OCI-LY7 (cell line): ENCODE data around the gene PLA2G4E.

Experiments used
- EZH2phosphoT487 ChIP-seq: fragments of 200-600 bp; sonication (generic); IDR thresholded peaks from 2 replicates; pipeline ENCODE4 v1.6.1; 2018; ENCODE audit warnings: low read depth, borderline replicate concordance, mild to moderate bottlenecking, mixed run types, antibody characterized with exemption, low read length, moderate library complexity, mixed read lengths
- TF ChIP-seq, protein P1 (sequence below): fragments of 200-600 bp; sonication (generic); conservative IDR thresholded peaks from 2 replicates; pipeline ENCODE4 v1.5.1; 2014; ENCODE audit warnings: mild to moderate bottlenecking, antibody characterized with exemption, low read length, moderate library complexity, mixed read lengths

DNA sequence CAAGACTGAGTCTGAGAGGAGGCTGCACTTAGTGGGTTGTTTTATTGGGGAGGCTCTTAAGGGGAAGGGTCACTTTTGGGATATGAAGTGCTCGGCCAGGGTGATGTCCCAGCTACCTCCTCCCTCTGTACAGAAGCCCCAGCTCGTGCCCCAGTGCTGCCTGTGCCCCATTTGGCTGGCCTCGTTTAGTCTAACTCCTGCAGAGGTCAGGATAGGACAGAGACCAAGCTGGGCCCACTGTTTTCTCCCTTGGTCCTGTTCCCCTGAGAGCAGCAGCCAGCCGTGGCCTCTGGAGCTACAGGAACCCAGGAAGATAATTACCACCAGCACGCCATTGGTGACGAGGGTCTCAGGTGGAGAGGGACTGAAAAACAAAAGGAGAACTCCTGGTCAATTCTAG lies 18.5 kb downstream of the PLA2G4E start:
- TF ChIP-seq, protein P1, sequence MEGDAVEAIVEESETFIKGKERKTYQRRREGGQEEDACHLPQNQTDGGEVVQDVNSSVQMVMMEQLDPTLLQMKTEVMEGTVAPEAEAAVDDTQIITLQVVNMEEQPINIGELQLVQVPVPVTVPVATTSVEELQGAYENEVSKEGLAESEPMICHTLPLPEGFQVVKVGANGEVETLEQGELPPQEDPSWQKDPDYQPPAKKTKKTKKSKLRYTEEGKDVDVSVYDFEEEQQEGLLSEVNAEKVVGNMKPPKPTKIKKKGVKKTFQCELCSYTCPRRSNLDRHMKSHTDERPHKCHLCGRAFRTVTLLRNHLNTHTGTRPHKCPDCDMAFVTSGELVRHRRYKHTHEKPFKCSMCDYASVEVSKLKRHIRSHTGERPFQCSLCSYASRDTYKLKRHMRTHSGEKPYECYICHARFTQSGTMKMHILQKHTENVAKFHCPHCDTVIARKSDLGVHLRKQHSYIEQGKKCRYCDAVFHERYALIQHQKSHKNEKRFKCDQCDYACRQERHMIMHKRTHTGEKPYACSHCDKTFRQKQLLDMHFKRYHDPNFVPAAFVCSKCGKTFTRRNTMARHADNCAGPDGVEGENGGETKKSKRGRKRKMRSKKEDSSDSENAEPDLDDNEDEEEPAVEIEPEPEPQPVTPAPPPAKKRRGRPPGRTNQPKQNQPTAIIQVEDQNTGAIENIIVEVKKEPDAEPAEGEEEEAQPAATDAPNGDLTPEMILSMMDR, result no peak
- TF ChIP-seq EZH2phosphoT487, result no peak
